HepG2 (cell line): ENCODE measurements around the gene SFTA2. TPM values are rescaled to one million over a fixed set of nuclear protein-coding genes. Genes with fewer than 3 reads are reported as not detected.

Experiments used
- HDAC6 ChIP-seq: fragments of 200-600 bp; sonication (generic); IDR thresholded peaks from 2 replicates; pipeline ENCODE4 v1.7.0; 2017; ENCODE audit warnings: mild to moderate bottlenecking, antibody characterized with exemption, low read length, low read depth
- KMT2A ChIP-seq: sonication (generic); formaldehyde crosslinking; IDR thresholded peaks from 2 replicates; pipeline ENCODE4 v1.4.0; 2020; ENCODE audit warnings: missing genetic modification reagents
- KMT2B ChIP-seq: IDR thresholded peaks from 2 replicates; pipeline ENCODE4 v1.6.1; 2016; ENCODE audit warnings: missing genetic modification reagents, missing compliant biosample characterization
- MZF1 ChIP-seq: sonication (generic); formaldehyde crosslinking; IDR thresholded peaks from 2 replicates; pipeline ENCODE4 v1.8.1; 2023; ENCODE audit warnings: mild to moderate bottlenecking, missing genetic modification reagents, borderline replicate concordance
- PHF21A ChIP-seq: sonication (generic); formaldehyde crosslinking; IDR thresholded peaks from 2 replicates; pipeline ENCODE4 v1.5.0; 2020; ENCODE audit warnings: mild to moderate bottlenecking, missing genetic modification reagents
- SNRNP70 ChIP-seq: fragments of 200-400 bp; formaldehyde crosslinking; IDR thresholded peaks from 2 replicates; pipeline ENCODE4 v1.6.1; 2017; ENCODE audit warnings: mild to moderate bottlenecking, low read depth, low read length, moderate library complexity
- SOX13 ChIP-seq, 3 experiments: fragments of 450-650 bp in 1 of 3; sonication (generic) in 1 of 3; formaldehyde crosslinking in 1 of 3; IDR thresholded peaks in 2 of 3; conservative IDR thresholded peaks in 1 of 3; 2 replicates each; pipeline versions ENCODE4 v1.5.0 to v1.6.1; 2016 to 2020; ENCODE audit warnings: antibody characterized with exemption in 1 of 3, mild to moderate bottlenecking in 1 of 3, missing compliant biosample characterization in 1 of 3, missing genetic modification reagents in 1 of 3, moderate library complexity in 1 of 3
- SRY ChIP-seq: sonication (generic); formaldehyde crosslinking; IDR thresholded peaks from 2 replicates; pipeline ENCODE4 v1.8.0; 2022; ENCODE audit warnings: mild to moderate bottlenecking, missing genetic modification reagents
- ZFP36 ChIP-seq: fragments of 150-350 bp; IDR thresholded peaks from 2 replicates; pipeline ENCODE4 v1.6.1; 2018; ENCODE audit warnings: borderline replicate concordance, low read length, low read depth; ENCODE audit not compliant: partially characterized antibody
- ZNF282 ChIP-seq: fragments of 450-650 bp; IDR thresholded peaks from 2 replicates; pipeline ENCODE4 v1.6.1; 2018; ENCODE audit not compliant: partially characterized antibody
- ZNF333 ChIP-seq: sonication (generic); formaldehyde crosslinking; IDR thresholded peaks from 2 replicates; pipeline ENCODE4 v1.4.0; 2020; ENCODE audit warnings: mild to moderate bottlenecking, missing genetic modification reagents, borderline replicate concordance
- ZNF563 ChIP-seq: sonication (generic); formaldehyde crosslinking; IDR thresholded peaks from 2 replicates; pipeline ENCODE4 v1.8.0; 2022; ENCODE audit warnings: mild to moderate bottlenecking, moderate library complexity, missing genetic modification reagents
- ZNF75D ChIP-seq: sonication (generic); formaldehyde crosslinking; IDR thresholded peaks from 2 replicates; pipeline ENCODE4 v1.8.1; 2023; ENCODE audit warnings: missing genetic modification reagents, mild to moderate bottlenecking, borderline replicate concordance
- polyA plus RNA-seq, 8 experiments: library from polyadenylated mRNA; depleted of rRNA in 3 of 8; stranded (reverse) in 7 of 8; unstranded in 1 of 8; fragments of >200 nt; fragmentation: Illumina TruSeq in 4 of 8; extraction: Trizol in 4 of 8; gene quantifications; 2 replicates each; pipeline versions ENCODE4 v1.2.1 to v1.2.3, GENCODE V29; 2011 to 2016; ENCODE audit warnings: low read depth in 4 of 8, missing spikeins in 1 of 8, mixed read lengths in 1 of 8; ENCODE audit not compliant: insufficient read depth in 1 of 8
- total RNA-seq, 5 experiments: library from RNA; depleted of rRNA; stranded (reverse); fragments of >200 nt; fragmentation: Illumina TruSeq; extraction: Trizol; gene quantifications; 2 replicates each; pipeline ENCODE4 v1.2.3, GENCODE V29; 2016; ENCODE audit warnings: low read depth in 1 of 5
- TF ChIP-seq, protein P1 (sequence below): sonication (generic); formaldehyde crosslinking; IDR thresholded peaks from 2 replicates; pipeline ENCODE4 v1.8.0; 2022; ENCODE audit warnings: missing genetic modification reagents, mild to moderate bottlenecking, borderline replicate concordance
- TF ChIP-seq, protein P2 (sequence below): sonication (generic); formaldehyde crosslinking; IDR thresholded peaks from 2 replicates; pipeline ENCODE4 v1.8.1; 2022; ENCODE audit warnings: low read depth, mild to moderate bottlenecking, missing genetic modification reagents
- TF ChIP-seq, protein P3 (sequence below): sonication (generic); formaldehyde crosslinking; IDR thresholded peaks from 2 replicates; pipeline ENCODE4 v1.4.0; 2020; ENCODE audit warnings: mild to moderate bottlenecking, missing genetic modification reagents
- TF ChIP-seq, protein P4 (sequence below): sonication (generic); formaldehyde crosslinking; conservative IDR thresholded peaks from 2 replicates; pipeline ENCODE4 v1.4.0; 2020; ENCODE audit warnings: missing genetic modification reagents

Gene SFTA2
- total and polyA plus RNA-seq, 2 of the 13 experiments (the other 11 are each of a cell fraction or from before 2014, with no cell fraction given): not detected

DNA sequence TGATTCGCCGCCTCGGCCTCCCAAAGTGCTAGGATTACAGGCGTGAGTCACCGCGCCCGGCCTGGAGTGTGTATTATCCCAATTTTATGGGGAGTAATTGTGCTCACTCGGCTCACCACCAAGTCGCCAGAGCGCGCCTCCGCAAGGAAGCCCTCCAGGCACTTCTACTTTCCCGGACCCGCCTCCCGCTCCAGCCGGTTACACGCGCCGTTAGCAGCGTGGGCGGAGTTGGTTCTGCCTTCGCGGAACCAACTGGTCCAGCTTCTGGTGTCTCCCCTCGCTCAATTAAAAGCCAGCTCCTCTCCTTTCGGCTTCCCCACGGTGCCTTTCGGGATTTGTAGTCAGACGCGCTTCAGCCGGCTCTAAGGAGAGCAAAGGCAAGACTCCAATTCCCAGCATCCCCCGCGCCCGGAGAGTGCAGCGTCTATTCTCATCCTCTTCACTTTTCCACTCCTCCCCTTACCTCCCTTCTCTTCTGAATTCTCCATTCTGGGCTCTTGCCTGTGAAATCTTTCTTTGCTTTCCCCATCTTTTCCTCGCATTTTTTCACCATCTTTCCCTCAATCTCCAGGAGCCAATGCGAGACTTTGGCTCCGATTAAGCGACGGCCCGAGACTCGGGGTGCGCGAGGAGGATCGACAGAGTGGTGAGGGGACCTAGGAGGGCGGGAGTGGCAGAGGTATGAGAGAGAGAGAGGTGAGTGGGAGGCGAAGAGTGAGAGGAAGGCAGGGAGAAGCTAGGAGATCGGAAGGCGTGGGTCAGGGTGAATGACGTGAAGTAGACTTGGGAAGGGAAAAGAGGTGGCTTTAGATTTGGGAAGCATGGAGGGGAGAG lies 24.0 kb downstream of the SFTA2 start, which contains the start of gene GTF2H4 (continued):
- TF ChIP-seq, protein P1, sequence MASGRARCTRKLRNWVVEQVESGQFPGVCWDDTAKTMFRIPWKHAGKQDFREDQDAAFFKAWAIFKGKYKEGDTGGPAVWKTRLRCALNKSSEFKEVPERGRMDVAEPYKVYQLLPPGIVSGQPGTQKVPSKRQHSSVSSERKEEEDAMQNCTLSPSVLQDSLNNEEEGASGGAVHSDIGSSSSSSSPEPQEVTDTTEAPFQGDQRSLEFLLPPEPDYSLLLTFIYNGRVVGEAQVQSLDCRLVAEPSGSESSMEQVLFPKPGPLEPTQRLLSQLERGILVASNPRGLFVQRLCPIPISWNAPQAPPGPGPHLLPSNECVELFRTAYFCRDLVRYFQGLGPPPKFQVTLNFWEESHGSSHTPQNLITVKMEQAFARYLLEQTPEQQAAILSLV (CRISPR knock-in tag): peak; percentile 66; the same call in 1 of the 2 replicates
- TF ChIP-seq ZFP36 (peak; percentile 100), SRY (CRISPR knock-in tag) (peak; percentile 45; the same call in 1 of the 2 replicates), SNRNP70 (no peak), HDAC6 (no peak), PHF21A (CRISPR knock-in tag) (peak; percentile 90), KMT2B (CRISPR knock-in tag) (peak; percentile 90), KMT2A (CRISPR knock-in tag) (peak; percentile 93), MZF1 (CRISPR knock-in tag) (no peak; the same call in 1 of the 2 replicates), ZNF333 (CRISPR knock-in tag) (peak; percentile 14; the same call in 1 of the 2 replicates), ZNF563 (CRISPR knock-in tag) (peak; percentile 57; the same call in 1 of the 2 replicates), ZNF75D (CRISPR knock-in tag) (no peak), SOX13 (IDR thresholded peaks at IDR 0.05) (peak; percentile 73; the same call in 1 of the 2 replicates), SOX13 (CRISPR knock-in tag; conservative IDR thresholded peaks at IDR 0.05 in 1 of 2, IDR thresholded peaks at IDR 0.05 in 1 of 2) (peak in 1 of 2 experiments; percentile 52; a peak in 2 of 4 replicates), ZNF282 (no peak)
- TF ChIP-seq, protein P2, sequence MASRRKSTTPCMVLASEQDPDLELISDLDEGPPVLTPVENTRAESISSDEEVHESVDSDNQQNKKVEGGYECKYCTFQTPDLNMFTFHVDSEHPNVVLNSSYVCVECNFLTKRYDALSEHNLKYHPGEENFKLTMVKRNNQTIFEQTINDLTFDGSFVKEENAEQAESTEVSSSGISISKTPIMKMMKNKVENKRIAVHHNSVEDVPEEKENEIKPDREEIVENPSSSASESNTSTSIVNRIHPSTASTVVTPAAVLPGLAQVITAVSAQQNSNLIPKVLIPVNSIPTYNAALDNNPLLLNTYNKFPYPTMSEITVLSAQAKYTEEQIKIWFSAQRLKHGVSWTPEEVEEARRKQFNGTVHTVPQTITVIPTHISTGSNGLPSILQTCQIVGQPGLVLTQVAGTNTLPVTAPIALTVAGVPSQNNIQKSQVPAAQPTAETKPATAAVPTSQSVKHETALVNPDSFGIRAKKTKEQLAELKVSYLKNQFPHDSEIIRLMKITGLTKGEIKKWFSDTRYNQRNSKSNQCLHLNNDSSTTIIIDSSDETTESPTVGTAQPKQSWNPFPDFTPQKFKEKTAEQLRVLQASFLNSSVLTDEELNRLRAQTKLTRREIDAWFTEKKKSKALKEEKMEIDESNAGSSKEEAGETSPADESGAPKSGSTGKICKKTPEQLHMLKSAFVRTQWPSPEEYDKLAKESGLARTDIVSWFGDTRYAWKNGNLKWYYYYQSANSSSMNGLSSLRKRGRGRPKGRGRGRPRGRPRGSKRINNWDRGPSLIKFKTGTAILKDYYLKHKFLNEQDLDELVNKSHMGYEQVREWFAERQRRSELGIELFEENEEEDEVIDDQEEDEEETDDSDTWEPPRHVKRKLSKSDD (CRISPR knock-in tag): 0 out of 2 replicates have a peak, but pooled peaks have one; percentile 66
- TF ChIP-seq, protein P3, sequence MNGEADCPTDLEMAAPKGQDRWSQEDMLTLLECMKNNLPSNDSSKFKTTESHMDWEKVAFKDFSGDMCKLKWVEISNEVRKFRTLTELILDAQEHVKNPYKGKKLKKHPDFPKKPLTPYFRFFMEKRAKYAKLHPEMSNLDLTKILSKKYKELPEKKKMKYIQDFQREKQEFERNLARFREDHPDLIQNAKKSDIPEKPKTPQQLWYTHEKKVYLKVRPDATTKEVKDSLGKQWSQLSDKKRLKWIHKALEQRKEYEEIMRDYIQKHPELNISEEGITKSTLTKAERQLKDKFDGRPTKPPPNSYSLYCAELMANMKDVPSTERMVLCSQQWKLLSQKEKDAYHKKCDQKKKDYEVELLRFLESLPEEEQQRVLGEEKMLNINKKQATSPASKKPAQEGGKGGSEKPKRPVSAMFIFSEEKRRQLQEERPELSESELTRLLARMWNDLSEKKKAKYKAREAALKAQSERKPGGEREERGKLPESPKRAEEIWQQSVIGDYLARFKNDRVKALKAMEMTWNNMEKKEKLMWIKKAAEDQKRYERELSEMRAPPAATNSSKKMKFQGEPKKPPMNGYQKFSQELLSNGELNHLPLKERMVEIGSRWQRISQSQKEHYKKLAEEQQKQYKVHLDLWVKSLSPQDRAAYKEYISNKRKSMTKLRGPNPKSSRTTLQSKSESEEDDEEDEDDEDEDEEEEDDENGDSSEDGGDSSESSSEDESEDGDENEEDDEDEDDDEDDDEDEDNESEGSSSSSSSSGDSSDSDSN: peak; percentile 85
- TF ChIP-seq, protein P4, sequence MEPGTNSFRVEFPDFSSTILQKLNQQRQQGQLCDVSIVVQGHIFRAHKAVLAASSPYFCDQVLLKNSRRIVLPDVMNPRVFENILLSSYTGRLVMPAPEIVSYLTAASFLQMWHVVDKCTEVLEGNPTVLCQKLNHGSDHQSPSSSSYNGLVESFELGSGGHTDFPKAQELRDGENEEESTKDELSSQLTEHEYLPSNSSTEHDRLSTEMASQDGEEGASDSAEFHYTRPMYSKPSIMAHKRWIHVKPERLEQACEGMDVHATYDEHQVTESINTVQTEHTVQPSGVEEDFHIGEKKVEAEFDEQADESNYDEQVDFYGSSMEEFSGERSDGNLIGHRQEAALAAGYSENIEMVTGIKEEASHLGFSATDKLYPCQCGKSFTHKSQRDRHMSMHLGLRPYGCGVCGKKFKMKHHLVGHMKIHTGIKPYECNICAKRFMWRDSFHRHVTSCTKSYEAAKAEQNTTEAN (CRISPR knock-in tag): no peak; the same call in 1 of the 2 replicates
